ENCODE data around the gene RSRP1. TPM values are rescaled to one million over a fixed set of nuclear protein-coding genes. Genes with fewer than 3 reads are reported as not detected.

Gene RSRP1
- polyA plus RNA-seq, 1 donor (not counting 4 experiments of a cell fraction or from before 2014, with no cell fraction given) = 71.2 TPM

GRCh38 chr1:25256578-25256965 lies 9.3 kb upstream of the RSRP1 start:
- no peaks in the 10 kb centered on the region for H4K20me1 ChIP-seq (ENCODE audit: control insufficient read depth, extremely low read depth, insufficient read depth, low read length)
- TF ChIP-seq EZH2 (IDR thresholded peaks at IDR 0.05; ENCODE audit: low read length) (no peak), CTCF (optimal IDR thresholded peaks at IDR 0.05 in 1 of 3, IDR thresholded peaks at IDR 0.05 in 1 of 3, conservative IDR thresholded peaks at IDR 0.05 in 1 of 3; ENCODE audit: extremely low read depth in 1 of 3, insufficient read depth in 2 of 3, low read length in 3 of 3) (no peak)
- H3K4me3 ChIP-seq (ENCODE audit: control insufficient read depth in 2 of 3, extremely low read depth in 1 of 3, insufficient read depth in 2 of 3, low read depth in 1 of 3, low read length in 3 of 3) = no peak overlapping the region
- H3K9ac ChIP-seq (ENCODE audit: control insufficient read depth, extremely low read depth, insufficient read depth, low read length) = no peak overlapping the region
- DNase-seq (ENCODE audit: low read depth, low spot score) = no peak
- no peak overlapping the region for H3K27ac ChIP-seq (ENCODE audit: control insufficient read depth, insufficient read depth, low read length)
- dilution Hi-C loops (cut with MboI; ENCODE audit: extremely low pct_ligation_motif_present, low sequenced_read_pairs) = no loop called here
- no peaks in the 10 kb centered on the region for H3K36me3 ChIP-seq (ENCODE audit: control insufficient read depth in 2 of 2, extremely low read depth in 1 of 2, insufficient read depth in 2 of 2, low read length in 2 of 2)
- H3K4me2 ChIP-seq (ENCODE audit: control insufficient read depth, extremely low read depth, insufficient read depth, low read depth, low read length) = no peak overlapping the region
- no peaks in the 10 kb centered on the region for H3K79me2 ChIP-seq (ENCODE audit: control insufficient read depth, insufficient read depth, low read length)
- H2AFZ ChIP-seq (ENCODE audit: control insufficient read depth, low read length) = no peak overlapping the region
- no peaks in the 10 kb centered on the region for H3K9me3 ChIP-seq (ENCODE audit: control insufficient read depth, low read depth, low read length)
- no peak for FAIRE-seq
- no peaks in the 10 kb centered on the region for H3K9me1 ChIP-seq (ENCODE audit: control insufficient read depth, extremely low read depth, insufficient read depth, low read length)
- no peaks in the 10 kb centered on the region for H3K4me1 ChIP-seq (ENCODE audit: control insufficient read depth, extremely low read depth, insufficient read depth, low read length)
- no peaks in the 10 kb centered on the region for H3K27me3 ChIP-seq (ENCODE audit: control insufficient read depth, extremely low read depth, insufficient read depth, low read length)

GRCh38 chr1:25255706-25256577 lies 8.7 kb upstream of the RSRP1 start:
- dilution Hi-C loops (cut with MboI; ENCODE audit: extremely low pct_ligation_motif_present, low sequenced_read_pairs) = no loop called here
- Histone ChIP-seq H2AFZ (ENCODE audit: control insufficient read depth, low read length) (no peak overlapping the region), H3K9me3 (ENCODE audit: control insufficient read depth, low read depth, low read length) (no peaks in the 10 kb centered on the region), H3K36me3 (ENCODE audit: control insufficient read depth in 2 of 2, extremely low read depth in 1 of 2, insufficient read depth in 2 of 2, low read length in 2 of 2) (no peaks in the 10 kb centered on the region), H3K9me1 (ENCODE audit: control insufficient read depth, extremely low read depth, insufficient read depth, low read length) (no peaks in the 10 kb centered on the region), H3K4me1 (ENCODE audit: control insufficient read depth, extremely low read depth, insufficient read depth, low read length) (no peaks in the 10 kb centered on the region), H3K27ac (ENCODE audit: control insufficient read depth, insufficient read depth, low read length) (no peak overlapping the region), H3K79me2 (ENCODE audit: control insufficient read depth, insufficient read depth, low read length) (no peaks in the 10 kb centered on the region), H3K4me2 (ENCODE audit: control insufficient read depth, extremely low read depth, insufficient read depth, low read depth, low read length) (no peak overlapping the region), H3K4me3 (ENCODE audit: control insufficient read depth in 2 of 3, extremely low read depth in 1 of 3, insufficient read depth in 2 of 3, low read depth in 1 of 3, low read length in 3 of 3) (no peak overlapping the region), H3K27me3 (ENCODE audit: control insufficient read depth, extremely low read depth, insufficient read depth, low read length) (no peaks in the 10 kb centered on the region), H4K20me1 (ENCODE audit: control insufficient read depth, extremely low read depth, insufficient read depth, low read length) (no peaks in the 10 kb centered on the region), H3K9ac (ENCODE audit: control insufficient read depth, extremely low read depth, insufficient read depth, low read length) (no peak overlapping the region)
- no peak for DNase-seq (ENCODE audit: low read depth, low spot score)
- FAIRE-seq = no peak
- TF ChIP-seq EZH2 (IDR thresholded peaks at IDR 0.05; ENCODE audit: low read length) = no peak
- TF ChIP-seq CTCF (optimal IDR thresholded peaks at IDR 0.05 in 1 of 3, IDR thresholded peaks at IDR 0.05 in 1 of 3, conservative IDR thresholded peaks at IDR 0.05 in 1 of 3; ENCODE audit: extremely low read depth in 1 of 3, insufficient read depth in 2 of 3, low read length in 3 of 3) = no peak
